ENCODE measurements around the gene KDM4C. TPM values are rescaled to one million over a fixed set of nuclear protein-coding genes. Genes with fewer than 3 reads are reported as not detected.

Gene KDM4C
- total RNA-seq, 1 experiment from 2014 or later, result 16.8 TPM

GRCh38 chr9:7056254-7056653 lies 298.5 kb downstream of the KDM4C start:
- H3K36me3 ChIP-seq (ENCODE audit: control insufficient read depth in 1 of 2, insufficient read depth in 2 of 2, low read length in 2 of 2), result no peaks in the 10 kb centered on the region
- H2AFZ ChIP-seq (ENCODE audit: low read depth, low read length, poor library complexity, severe bottlenecking), result no peak overlapping the region
- ATAC-seq (no peak), DNase-seq (ENCODE audit: low read depth, low spot score) (no peak)
- H3K9ac ChIP-seq (ENCODE audit: low read length), result no peak overlapping the region
- ChIA-PET CTCF (no interaction called here), POLR2A (no interaction called here), RAD21 (ENCODE audit: low non-redundant PET in 1 of 2, low total read pairs in 2 of 2, uncharacterized antibody in 2 of 2, unreplicated experiment in 2 of 2) (no interaction called here)
- no peak for TF ChIP-seq RAD21 (IDR thresholded peaks at IDR 0.05; ENCODE audit: low read depth)
- no peak for TF ChIP-seq FOSL1 (IDR thresholded peaks at IDR 0.05; ENCODE audit: low read depth)
- intact Hi-C loops (cut with micrococcal nuclease), result no loop called here
- no peak overlapping the region for H3K4me2 ChIP-seq (ENCODE audit: low read length)
- no peaks in the 10 kb centered on the region for H3K9me3 ChIP-seq (ENCODE audit: control insufficient read depth in 1 of 2, insufficient read depth in 1 of 2, low read depth in 1 of 2, low read length in 2 of 2)
- H3K27ac ChIP-seq (ENCODE audit: low read depth, low read length), result no peak overlapping the region
- no peaks in the 10 kb centered on the region for H4K20me1 ChIP-seq (ENCODE audit: insufficient read depth)
- H3K79me2 ChIP-seq (ENCODE audit: insufficient read depth, low read length), result no peaks in the 10 kb centered on the region
- H3K4me1 ChIP-seq (ENCODE audit: control insufficient read depth in 1 of 2, insufficient read depth in 2 of 2, low read length in 2 of 2), result no peaks in the 10 kb centered on the region
- no peaks in the 10 kb centered on the region for H3K27me3 ChIP-seq (ENCODE audit: insufficient read depth, low read length)
- H3K9me2 ChIP-seq (ENCODE audit: insufficient read depth), result no peaks in the 10 kb centered on the region
- H3K4me3 ChIP-seq (replicated peaks in 1 of 2; ENCODE audit: low read depth in 1 of 2, low read length in 2 of 2), result no peak overlapping the region
- BruUV-seq (replicated peaks), result no TSS peak

GRCh38 chr9:7058473-7058872 lies 300.7 kb downstream of the KDM4C start:
- H3K27ac ChIP-seq (ENCODE audit: low read depth, low read length), result no peak overlapping the region
- no peaks in the 10 kb centered on the region for H3K36me3 ChIP-seq (ENCODE audit: control insufficient read depth in 1 of 2, insufficient read depth in 2 of 2, low read length in 2 of 2)
- RAD21 ChIA-PET (ENCODE audit: low non-redundant PET in 1 of 2, low total read pairs in 2 of 2, uncharacterized antibody in 2 of 2, unreplicated experiment in 2 of 2), result no interaction called here
- H3K4me1 ChIP-seq (ENCODE audit: control insufficient read depth in 1 of 2, insufficient read depth in 2 of 2, low read length in 2 of 2), result no peaks in the 10 kb centered on the region
- POLR2A ChIA-PET, result no interaction called here
- ATAC-seq, result no peak
- no peaks in the 10 kb centered on the region for H3K27me3 ChIP-seq (ENCODE audit: insufficient read depth, low read length)
- no peaks in the 10 kb centered on the region for H3K9me2 ChIP-seq (ENCODE audit: insufficient read depth)
- H2AFZ ChIP-seq (ENCODE audit: low read depth, low read length, poor library complexity, severe bottlenecking), result no peak overlapping the region
- no peaks in the 10 kb centered on the region for H3K79me2 ChIP-seq (ENCODE audit: insufficient read depth, low read length)
- intact Hi-C loops (cut with micrococcal nuclease), result no loop called here
- no peak for DNase-seq (ENCODE audit: low read depth, low spot score)
- H3K4me2 ChIP-seq (ENCODE audit: low read length), result no peak overlapping the region
- H3K9ac ChIP-seq (ENCODE audit: low read length), result no peak overlapping the region
- BruUV-seq (replicated peaks), result no TSS peak
- H3K9me3 ChIP-seq (ENCODE audit: control insufficient read depth in 1 of 2, insufficient read depth in 1 of 2, low read depth in 1 of 2, low read length in 2 of 2), result no peaks in the 10 kb centered on the region
- H4K20me1 ChIP-seq (ENCODE audit: insufficient read depth), result no peaks in the 10 kb centered on the region
- CTCF ChIA-PET, result no interaction called here
- H3K4me3 ChIP-seq (replicated peaks in 1 of 2; ENCODE audit: low read depth in 1 of 2, low read length in 2 of 2), result no peak overlapping the region
- TF ChIP-seq POLR2AphosphoS5 (IDR thresholded peaks at IDR 0.05; ENCODE audit: low read depth, low read length) (no peak), EZH2phosphoT487 (IDR thresholded peaks at IDR 0.05; ENCODE audit: borderline replicate concordance) (no peak), JUND (IDR thresholded peaks at IDR 0.05) (no peak), CTCF (IDR thresholded peaks at IDR 0.05 in 2 of 3, conservative IDR thresholded peaks at IDR 0.05 in 1 of 3; ENCODE audit: borderline replicate concordance in 1 of 3, insufficient read depth in 1 of 3, low read depth in 2 of 3, low read length in 2 of 3) (no peak), ATF3 (IDR thresholded peaks at IDR 0.05) (no peak), SIN3A (IDR thresholded peaks at IDR 0.05; ENCODE audit: low read depth) (no peak), FOSL1 (IDR thresholded peaks at IDR 0.05; ENCODE audit: low read depth) (no peak), ELF1 (IDR thresholded peaks at IDR 0.05; ENCODE audit: borderline replicate concordance, low read depth) (no peak), EZH2 (IDR thresholded peaks at IDR 0.05) (no peak), MAX (IDR thresholded peaks at IDR 0.05) (no peak), ZNF274 (IDR thresholded peaks at IDR 0.05; ENCODE audit: low read depth, low read length) (no peak), CEBPB (IDR thresholded peaks at IDR 0.05; ENCODE audit: low read depth) (no peak), ZBTB33 (IDR thresholded peaks at IDR 0.05; ENCODE audit: extremely low read depth, insufficient replicate concordance, low read length) (no peak), ZFX (IDR thresholded peaks at IDR 0.05) (no peak)
